ENCODE data around the gene CORO2A.

DNA sequence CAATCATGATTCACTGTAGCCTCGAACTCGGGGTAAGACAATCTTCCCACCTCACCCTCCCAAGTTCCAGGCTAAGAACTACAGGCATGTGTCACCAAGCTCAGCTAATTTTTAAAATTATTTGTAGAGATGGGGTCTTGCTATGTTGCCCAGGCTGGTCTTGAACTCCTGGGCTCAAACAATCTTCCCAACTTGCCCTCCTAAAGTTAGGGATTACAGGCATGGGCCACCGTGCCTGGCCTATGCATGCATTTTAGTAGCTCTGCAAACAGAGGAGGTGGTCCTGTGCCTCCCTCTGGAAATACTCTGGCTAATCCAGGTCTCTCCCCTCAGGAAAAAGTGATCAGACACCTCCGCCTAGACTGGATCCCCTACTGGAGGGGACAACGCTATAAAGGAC is 51.9 kb downstream of the CORO2A start:
- TF ChIP-seq, protein P1, sequence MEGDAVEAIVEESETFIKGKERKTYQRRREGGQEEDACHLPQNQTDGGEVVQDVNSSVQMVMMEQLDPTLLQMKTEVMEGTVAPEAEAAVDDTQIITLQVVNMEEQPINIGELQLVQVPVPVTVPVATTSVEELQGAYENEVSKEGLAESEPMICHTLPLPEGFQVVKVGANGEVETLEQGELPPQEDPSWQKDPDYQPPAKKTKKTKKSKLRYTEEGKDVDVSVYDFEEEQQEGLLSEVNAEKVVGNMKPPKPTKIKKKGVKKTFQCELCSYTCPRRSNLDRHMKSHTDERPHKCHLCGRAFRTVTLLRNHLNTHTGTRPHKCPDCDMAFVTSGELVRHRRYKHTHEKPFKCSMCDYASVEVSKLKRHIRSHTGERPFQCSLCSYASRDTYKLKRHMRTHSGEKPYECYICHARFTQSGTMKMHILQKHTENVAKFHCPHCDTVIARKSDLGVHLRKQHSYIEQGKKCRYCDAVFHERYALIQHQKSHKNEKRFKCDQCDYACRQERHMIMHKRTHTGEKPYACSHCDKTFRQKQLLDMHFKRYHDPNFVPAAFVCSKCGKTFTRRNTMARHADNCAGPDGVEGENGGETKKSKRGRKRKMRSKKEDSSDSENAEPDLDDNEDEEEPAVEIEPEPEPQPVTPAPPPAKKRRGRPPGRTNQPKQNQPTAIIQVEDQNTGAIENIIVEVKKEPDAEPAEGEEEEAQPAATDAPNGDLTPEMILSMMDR (conservative IDR thresholded peaks at IDR 0.05), result no peak
- TF ChIP-seq EZH2 (IDR thresholded peaks at IDR 0.05; ENCODE audit: low read depth), result no peak
